PC-3 (cell line): Measurements from ENCODE around the gene RMDN2.

Source experiments
- CTCF ChIP-seq: fragments of 300-600 bp; sonication (generic); conservative IDR thresholded peaks from 2 replicates; pipeline ENCODE4 v1.5.1; 2017; ENCODE audit warnings: antibody characterized with exemption, low read depth, mild to moderate bottlenecking, low read length
- EZH2 ChIP-seq: fragments of 300-600 bp; sonication (generic); IDR thresholded peaks from one replicate; pipeline ENCODE4 v1.6.1; 2017; ENCODE audit warnings: antibody characterized with exemption, mild to moderate bottlenecking, low read length; ENCODE audit not compliant: unreplicated experiment

- TF ChIP-seq CTCF (no peak), EZH2 (no peak)
These were observed 43.1 kb upstream of the RMDN2 start for GRCh38 chr2:37882036-37882435.
